Fibroblast of upper back skin (primary cell): ENCODE results near the gene GIGYF1.
"Not testable (repeated sequence)": the region's sequence is repeated elsewhere in the genome, so short reads cannot be mapped to it uniquely, and the experiment has no call there.

Experiments used
- DNase-seq: peaks from one replicate; pipeline ENCODE4 v3.0.0-alpha.2; 2013

GIGYF1 gene

DNA sequence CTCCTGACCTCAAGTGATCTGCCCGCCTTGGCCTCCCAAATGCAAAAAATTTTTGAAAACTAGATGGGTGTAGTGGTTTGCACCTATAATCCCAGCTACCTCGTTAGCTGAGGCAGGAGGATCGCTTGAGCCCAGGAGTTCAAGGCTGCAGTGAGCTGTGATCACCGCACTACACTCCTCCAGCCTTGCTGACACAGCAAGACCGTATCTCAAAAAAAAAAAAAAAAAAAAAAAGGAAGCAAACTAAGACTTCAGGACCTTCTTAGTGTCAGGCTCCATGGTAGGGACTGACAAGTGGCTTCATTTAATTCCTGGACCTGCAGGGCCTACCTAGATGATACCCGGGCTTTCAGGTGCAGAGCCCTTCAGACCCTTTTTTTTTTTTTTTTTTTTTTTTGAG is 14.3 kb upstream of the GIGYF1 start:
- no peak for DNase-seq

DNA sequence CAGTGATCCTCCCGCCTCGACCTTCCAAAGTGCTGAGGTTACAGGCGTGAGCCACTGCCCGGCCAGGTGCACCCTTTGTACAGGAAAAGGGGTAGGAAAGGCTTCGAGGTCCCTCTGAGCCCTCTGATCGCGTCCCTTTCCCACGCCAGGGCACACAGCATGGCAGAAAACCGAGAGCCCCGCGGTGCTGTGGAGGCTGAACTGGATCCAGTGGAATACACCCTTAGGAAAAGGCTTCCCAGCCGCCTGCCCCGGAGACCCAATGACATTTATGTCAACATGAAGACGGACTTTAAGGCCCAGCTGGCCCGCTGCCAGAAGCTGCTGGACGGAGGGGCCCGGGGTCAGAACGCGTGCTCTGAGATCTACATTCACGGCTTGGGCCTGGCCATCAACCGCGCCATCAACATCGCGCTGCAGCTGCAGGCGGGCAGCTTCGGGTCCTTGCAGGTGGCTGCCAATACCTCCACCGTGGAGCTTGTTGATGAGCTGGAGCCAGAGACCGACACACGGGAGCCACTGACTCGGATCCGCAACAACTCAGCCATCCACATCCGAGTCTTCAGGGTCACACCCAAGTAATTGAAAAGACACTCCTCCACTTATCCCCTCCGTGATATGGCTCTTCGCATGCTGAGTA is 12.7 kb upstream of the GIGYF1 start:
- no peak for DNase-seq

DNA sequence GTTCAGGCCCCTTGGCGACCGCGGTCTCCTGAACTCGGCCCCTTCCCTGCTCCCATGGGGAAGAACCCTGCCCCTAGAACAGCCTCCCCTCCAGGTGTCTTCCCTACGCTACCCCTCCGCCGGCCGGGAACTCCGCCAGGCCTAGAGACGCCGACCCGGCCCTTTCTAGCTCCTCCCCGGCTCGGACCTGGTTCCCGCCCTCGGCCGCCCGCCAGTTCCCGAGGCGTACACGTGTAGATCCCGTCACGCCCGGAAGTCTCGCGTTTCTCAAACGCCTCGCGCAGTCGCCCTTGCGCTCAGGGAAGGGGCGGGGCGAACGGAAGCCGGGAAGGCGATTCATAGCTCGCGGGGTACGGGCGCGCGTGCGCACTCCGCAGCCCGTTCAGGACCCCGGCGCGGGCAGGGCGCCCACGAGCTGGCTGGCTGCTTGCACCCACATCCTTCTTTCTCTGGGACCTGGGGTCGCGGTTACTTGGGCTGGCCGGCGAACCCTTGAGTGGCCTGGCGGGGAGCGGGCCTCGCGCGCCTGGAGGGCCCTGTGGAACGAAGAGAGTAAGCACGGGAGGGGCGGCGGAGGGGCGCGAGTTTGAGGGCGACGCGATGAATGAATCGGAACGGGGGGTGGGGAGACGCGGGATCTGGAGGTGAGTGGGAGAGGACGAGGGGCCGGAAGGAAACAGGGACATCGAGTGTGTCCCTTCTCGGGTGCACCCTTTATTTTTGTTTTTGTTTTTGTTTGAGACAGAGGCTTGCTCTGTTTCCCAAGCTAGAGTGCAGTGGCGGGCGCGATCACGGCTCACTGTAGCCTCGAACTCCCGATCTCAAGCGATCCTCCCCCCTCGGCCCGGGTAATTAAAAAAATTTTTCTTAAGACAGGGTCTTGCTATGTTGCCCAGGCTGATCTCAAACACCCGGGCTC is 12.0 kb upstream of the GIGYF1 start, which contains the start of gene POP7:
Gene POP7, plus strand, starts transcription at position 369 of the 919 bp plus-strand sequence. CDS start 710 bp downstream, outside the sequence.
- DNase-seq = peak; percentile 98

DNA sequence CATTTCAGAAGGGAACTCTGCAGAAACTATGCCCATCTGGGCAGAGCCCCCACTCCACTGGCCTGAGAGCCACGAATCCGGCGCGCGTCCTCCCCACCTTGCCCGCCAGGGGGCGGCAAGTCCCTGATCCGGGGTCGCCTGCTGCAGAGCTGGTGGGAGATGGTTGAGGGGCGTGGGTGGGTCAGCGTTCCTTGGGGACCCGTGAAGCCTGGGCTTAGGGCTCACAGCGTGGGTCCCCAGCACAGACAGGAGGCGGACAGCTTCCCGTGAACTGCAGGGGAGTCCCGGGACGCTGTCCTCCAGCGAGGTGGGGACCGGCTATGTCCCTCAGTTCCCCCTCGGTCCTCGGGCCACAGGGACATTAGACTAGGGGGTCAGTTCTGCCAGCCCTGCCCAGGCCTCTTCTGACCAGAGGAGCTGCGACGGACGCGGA is 11.3 kb upstream of the GIGYF1 start:
- peak; percentile 67 for DNase-seq

DNA sequence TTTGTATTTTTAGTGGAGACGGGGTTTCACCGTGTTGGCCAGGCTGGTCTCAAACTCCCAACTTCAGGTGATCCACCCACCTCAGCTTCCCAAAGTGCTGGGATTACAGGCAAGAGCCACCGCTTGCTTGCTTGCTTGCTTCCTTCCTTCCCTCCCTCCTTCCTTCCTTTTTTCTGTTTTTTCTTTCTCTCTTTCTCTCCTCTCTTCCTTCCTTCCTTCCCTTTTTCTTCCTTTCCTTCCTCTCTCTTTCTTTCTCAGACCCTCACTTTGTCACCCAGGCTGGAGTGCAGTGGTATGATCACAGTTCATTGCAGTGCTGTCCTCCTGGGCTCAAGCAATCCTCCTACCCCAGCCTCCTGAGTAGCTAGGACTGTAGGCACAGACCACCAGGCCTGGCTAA is 7.0 kb upstream of the GIGYF1 start:
- DNase-seq = not testable (repeated sequence)

DNA sequence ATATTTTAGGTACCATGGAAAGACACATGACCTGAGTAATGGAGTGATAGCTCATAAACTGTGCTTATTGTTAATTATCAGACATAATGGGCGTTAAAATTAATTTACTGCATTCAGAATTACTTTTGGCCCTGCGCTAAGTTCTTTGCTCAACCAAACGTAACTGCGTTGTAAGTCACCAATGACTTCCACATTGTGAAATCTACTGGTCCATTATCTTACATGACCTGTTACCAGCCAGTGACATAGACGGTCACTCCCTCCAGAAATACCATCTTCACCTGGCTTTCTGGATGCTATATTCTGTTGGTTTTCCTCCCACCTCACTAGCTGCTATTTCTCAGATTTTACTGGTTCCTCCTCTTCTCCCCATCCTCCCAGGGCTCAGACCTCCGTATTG is 5.0 kb upstream of the GIGYF1 start:
- DNase-seq = no peak

DNA sequence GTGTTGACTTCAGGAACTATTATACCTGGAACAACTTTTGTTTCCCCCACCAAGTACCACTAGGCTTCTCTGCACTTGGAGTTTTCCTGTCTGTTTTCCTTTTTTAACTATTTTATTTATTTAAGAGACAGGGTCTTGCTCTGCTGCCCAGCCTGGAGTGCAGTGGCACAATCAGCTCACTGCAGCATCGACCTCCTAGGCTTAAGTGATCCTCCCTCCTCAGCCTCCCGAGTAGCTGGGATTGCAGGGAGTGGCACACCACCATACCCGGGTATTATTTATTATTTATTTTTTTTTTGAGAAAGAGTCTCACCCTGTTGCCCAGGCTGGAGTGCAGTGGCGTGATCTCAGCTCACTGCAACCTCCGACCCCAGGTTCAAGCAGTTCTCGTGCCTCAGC is 2.1 kb upstream of the GIGYF1 start:
- DNase-seq = no peak

DNA sequence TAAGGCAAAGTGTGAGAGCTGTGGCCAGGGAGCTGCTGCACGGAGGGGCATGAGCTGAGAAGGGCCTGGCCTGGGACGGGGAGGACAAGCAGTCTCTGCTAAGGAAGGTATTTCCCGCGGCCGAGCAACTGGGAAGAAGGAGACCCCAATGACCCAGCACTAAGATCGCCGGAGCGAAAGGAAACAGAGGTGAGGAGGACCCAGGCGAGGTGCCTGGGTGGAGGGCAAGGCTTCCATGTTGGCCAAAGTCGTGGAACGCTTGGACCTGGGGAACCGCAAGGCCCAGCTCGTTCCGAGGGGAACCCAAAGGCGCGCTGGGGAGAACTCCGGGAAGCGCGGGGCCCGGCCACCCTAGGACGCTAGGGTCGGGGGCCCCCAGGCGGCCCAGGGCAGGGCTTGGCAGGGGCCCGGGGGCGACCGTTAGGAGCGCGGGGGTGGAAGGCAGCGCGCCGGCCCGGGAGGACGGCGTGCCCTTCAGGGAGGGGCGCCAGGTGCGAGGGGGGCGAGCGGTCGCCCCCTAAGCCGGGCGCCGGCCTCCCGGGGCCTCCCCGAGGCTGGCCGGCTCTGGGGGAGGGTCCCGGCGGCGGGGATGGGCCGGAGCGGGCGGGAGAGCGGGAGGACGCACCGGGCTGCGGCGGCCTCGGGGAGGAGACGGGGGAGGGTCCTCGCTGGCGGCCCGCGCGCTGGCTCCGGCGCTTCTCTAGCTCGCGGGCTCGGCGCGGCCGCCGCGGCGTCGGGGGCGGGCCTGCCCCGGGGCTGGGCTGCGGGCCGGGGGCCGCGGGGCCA is 545 bp downstream of the GIGYF1 start:
- DNase-seq = no peak

DNA sequence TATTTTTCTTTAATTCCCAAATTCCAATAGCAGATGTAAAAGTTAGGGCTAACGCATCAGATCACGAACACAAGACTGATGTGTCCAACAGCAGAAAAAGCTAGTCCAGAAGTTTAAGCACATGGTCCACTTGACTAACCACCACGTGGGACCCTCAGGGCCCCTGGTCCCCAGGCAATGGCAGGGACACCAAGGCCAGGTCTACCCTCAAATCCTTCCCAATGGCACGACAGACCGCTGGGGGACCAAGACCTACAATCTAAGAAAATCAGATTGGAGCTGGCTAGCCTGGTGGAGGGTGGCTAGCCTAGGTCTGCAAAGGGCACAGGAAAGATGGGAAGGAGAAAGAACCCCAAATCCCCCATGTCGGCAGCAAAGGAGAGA is 1.5 kb downstream of the GIGYF1 start:
- DNase-seq = no peak

DNA sequence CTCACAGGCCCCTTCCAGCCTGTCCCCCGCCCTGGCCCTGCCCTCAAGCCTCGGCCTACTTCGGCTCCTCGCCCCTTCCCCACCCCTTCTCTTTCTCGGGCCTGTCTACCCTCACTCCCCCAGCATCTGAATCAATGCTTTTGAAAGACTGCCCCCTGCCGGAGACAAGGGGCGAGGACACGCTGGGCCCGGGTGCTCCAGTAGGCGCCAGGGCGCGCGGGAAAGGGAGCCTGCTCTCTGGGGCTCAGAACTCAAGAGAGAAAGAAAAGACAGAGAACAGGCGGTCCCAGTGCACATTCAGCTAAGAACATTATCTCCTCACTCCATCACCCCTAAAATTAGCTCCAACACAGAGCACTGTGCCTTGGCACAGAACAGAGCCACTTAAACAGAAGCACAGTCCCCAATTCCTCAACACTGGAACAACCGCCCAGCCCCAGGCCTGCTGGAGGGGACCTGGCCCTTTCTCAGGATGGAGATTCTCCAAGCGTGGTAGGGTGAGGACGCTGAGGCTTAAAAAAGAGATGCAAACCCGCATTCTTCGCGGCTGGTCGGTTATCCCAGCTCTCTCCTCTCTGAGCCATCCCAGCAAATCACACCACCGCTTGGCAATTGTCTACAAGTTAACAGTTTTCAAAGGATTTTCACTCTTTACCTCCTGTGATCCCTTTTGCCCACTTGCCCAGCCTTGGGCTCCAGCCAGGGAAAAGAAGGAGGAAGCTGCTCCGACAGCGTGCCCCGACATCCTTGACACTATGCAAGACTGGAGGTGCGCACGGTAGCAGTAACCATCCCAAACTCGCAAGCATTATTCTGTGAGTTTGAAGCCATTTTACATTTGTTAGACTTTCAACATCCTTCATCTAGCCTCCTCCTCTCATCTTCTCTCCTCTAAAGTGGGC is 2.1 kb downstream of the GIGYF1 start:
- DNase-seq = peak; percentile 64

DNA sequence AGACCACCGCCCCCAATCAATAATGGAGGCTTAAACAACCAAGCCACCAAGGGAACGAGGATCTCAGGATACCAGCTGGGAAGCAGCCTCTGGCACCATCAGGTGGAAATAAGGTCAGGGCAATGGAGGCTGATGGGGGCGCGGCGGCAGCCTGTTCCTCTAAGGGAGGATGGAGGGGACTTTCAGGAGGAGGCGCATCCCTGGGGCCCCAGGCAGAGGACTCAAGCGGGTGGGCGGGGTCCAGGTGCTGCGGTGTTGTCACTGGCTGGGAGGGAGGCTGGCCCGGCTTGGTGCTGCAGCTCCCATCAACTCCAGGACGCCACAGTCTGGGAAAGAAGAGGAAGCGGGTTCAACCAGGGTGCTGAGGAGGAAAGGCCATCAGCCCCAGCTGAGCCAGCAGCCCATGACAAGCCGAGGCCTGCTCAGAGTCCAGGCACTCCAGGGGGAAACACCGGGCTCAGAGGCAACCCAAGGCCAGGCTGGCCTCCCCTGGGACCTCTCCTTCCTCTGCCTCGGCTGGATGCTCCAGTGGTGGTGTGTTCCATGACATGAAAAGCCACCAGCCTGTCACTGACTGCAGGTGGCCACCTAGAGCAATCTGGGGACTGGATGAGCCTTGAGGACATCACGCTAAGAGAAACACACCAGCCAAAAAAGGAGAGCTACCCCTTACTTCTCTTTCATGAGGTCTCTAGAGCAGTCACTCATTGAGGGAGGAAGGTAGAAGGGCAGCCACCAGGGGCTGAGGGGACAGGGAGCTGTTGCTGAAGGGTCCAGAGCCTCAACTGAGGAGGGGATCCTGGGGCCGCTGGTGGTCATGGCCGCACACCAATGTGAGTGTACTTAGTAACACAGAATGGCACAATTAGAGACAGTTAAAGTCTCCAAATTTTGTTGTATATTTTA is 4.6 kb downstream of the GIGYF1 start:
- DNase-seq = no peak

DNA sequence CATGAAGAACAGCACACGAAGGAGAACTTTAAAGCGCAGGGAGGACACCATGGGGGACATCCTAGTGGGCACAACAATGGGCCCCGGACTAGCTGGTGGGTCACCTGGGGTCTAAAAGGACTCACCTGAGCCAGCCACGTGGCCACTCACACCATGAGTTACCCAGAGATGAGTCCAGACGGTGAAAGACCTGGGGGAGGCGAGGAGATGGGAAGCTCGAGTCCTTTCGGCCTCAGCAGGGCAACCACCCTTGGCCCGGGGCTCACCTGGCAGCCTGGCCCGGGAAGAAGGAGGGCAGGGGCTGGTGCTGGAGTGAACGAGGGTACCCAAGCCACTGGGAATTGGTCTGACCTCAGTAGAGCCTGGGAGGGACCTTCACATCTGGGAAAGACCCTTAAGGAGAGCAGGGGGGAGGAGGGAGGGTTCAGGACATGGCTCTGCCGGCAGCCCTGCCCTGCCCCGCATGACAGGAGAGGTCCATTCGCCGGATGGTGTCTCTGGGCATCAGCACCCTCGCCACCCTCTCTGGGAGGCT is 5.7 kb downstream of the GIGYF1 start:
- DNase-seq = no peak

DNA sequence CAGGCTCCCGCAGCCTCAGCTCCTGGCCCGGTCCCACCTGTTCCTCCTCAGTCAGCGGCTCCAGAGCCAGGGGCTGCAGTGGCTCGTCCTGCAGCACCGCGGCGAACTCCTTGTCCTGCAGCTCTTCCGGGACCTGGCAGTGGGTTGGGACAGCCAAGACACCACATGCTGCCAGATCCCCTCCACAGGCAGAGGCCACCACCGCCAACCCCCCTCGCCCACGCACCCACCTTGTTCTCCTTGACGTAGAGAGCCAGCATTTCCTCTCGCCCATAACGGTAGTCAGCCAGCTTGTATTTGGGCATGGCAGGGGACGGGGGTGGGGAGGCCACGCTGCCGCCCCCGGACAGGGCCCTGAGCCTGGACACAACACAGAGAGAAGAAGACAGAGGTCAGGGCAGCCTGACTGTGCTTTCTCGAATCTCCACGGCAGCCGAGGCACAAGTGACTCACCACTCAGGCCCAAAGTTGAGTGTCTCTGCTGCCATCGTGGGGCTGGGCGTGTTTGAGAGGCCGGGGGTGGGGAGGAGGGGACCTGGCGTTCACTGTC is 6.2 kb downstream of the GIGYF1 start:
- DNase-seq = no peak

DNA sequence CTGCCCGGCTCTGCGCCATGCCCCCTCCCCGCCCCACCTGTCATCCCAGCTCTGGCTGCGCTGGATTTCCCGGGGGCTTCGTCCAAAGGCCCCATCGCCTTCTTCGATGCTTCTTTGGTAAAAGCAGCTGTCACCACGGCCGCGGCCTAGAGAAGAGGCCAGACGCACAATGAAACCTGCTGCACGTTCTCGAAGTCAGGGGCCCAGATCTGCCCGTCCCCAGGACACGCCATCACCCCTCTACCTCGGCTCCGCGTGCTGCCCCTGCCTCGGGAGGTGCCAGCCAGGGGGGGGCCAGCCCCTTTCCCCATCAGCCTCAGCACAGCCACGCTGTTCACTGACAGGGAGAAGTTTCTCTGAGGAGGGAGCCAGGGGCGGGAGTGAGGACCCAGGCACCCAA is 6.8 kb downstream of the GIGYF1 start:
- no peak for DNase-seq

DNA sequence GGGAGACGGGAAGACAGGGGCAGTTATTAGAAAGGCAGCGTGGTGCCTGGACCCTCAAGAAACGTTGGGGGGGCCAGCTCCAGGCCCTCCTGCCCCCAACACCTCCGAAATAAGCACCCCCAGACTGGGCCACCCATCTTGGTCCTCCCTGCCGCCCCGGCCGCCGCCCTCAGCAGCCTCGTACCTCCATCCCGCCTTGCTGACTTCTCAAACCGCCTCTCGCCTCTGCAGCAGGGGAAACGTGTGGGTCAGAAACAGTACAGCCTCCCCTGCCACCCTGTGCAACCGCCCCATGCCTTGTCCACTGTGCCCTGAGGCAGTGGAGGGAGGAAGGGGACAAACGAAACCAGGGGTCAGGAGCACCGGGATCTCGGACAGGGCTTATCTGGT is 7.2 kb downstream of the GIGYF1 start:
- no peak for DNase-seq

DNA sequence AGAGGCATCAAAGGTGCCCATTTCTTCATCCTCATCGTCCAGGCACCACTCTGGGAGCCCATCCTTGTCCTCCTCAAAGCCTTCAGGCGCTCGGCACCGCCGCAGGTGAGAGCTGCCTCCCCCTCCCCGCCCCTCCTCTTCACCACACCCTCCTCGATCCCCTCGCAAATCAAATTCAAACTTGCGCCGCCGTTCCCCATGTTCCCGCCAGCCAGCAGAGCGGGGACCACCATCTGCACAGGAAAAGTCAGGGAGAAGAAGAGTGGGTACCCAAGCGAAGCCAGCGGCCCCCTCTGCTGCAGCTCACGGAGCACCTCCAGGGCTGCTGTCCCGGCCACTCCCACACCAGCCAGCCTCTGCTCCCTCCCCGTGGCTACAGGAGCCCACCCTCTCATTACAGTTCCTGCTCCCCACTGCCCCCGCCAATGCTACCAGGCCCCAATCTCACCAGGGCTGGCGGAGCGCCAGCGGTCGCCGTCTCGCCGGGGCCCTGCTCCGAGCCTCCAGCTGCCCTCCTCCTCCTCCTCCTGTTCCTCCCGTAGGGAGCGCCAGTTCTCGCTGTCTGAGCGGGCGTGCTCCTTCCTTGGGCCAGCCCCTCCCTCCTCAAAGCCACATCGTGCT is 7.7 kb downstream of the GIGYF1 start:
- no peak for DNase-seq

DNA sequence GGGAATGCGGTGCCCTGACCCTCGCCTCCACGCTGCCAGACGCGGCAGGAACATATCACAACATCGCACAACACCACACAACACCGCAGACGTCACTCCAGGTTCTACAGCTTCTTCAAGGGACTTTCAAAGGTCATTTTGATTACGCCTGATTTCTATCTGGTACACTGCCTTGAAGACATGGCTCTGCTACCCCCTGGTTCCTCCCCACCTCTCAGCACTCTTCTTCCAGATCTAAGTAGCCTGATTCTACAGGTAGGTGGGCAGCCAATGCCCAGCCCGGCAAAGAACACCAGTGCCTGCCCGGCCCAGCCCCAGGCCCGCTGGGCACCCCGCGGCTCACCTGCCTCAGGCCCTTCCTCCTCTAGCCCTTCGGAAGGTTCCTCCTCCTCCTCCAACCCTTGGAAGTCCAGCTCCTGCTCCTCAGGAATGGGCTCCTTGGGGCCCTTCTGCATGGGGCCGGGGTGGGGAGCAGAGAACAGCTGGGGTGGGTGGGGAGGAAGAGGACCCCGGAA is 8.4 kb downstream of the GIGYF1 start:
- no peak for DNase-seq

DNA sequence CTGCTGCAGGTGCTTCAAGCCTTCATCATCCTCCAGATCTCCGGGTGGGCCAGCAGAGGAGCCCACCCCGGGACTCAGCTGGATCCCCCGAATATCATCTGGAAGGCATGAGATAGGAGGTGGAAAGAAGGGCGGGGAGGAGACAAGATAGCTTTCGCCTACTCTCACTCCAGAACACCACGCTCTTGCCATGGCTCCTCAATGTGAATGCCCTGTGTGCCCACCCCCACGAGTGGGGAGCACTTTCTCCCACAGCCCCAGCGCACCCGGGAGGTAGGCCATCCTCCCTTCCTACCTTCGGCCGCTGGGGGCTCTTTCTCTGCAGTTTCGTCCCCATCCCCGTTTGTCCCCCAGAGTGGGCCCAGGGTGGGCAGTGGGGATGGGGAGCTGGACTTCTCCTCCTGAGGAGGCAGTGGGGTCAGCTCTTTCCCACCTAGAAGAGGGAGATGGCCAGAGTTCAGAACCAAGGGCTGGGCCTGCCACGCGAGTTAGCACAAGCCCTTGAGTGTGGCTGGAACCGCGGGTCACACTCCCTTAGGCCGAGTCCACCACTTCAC is 8.9 kb downstream of the GIGYF1 start:
- no peak for DNase-seq

DNA sequence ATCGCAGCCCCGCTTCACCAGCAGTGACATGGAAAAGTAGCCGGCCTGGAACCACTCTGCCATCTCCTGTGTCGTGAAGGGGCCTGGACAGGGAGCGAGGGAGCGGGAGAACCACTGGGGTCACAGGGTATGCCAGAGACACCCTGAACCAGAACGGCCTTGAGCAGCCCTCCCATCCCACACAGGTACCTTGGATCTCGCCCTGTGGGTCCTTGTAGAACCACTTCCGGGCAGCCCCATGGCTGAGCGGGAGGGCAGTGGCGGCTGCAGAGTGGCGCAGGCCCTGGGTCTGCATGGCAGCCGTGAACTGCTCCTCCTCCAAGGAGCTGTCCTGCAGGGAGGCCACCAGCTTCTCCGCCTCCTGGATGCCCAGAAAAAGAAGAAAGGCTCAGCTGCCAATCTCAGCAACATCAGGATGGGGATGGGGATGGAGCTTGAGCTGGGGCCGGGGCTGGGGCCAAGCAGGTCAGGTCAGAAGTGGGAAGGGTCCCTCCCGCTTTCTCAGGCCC is 9.5 kb downstream of the GIGYF1 start:
- DNase-seq = no peak
